Right renal pelvis (tissue), 4 donors: ENCODE data around the gene LMNB1. TPM values are rescaled to one million over a fixed set of nuclear protein-coding genes. Genes with fewer than 3 reads are reported as not detected.
A peak's percentile ranks its signal among the peaks of the same experiment; 100 is the strongest.
"Not testable (repeated sequence)": the region's sequence is repeated elsewhere in the genome, so short reads cannot be mapped to it uniquely, and the experiment has no call there.

ENCODE experiments used
- DNase-seq, 4 donors: peaks; one replicate each; pipeline ENCODE4 v3.0.0-alpha.2; 2013; ENCODE audit warnings: low read depth in 4 of 4, low spot score in 3 of 4, missing footprints in 1 of 4
- polyA plus RNA-seq, 4 donors: library from polyadenylated mRNA; unstranded; fragments of 120-200 nt; gene quantifications; one replicate each; pipeline ENCODE4 v1.2.1, GENCODE V29; 2013; ENCODE audit not compliant: insufficient read length in 4 of 4

Gene LMNB1
- polyA plus RNA-seq, 4 donors: 104 to 130 (median 123) TPM

DNA sequence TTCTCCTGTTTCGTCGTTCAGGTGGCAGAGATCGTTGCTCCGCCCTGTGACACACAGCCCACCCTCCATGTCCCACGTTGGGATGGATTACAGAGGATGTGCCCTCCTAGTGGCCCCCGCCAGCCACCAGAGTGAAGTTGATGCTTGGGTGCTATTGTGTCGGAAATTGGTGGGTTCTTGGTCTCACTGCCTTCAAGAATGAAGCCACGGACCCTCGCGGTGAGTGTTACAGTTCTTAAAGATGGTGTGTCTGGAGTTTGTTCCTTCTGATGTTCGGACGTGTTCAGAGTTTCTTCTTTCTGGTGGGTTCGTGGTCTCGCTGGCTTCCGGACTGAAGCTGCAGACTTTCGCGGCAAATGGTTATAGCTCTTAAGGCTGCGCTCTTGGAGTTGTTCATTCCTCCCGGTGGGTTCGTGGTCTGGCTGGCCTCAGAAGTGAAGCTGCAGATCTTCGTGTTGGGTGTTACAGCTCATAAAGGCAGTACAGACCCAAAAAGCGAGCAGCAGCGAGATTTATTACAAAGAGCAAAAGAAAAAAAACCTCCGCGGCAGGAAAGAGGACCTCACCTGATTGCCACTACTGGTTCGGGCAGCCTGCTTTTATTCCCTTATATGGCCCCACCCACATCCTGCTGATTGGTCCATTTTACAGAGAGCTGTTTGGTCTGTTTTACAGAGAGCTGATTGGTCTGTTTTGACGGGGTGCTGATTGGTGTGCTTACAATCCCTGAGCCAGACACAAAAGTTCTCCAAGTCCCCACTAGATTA lies 76.8 kb downstream of the LMNB1 start:
- not testable (repeated sequence) for DNase-seq

- no peak for DNase-seq
Observed at GRCh38 chr5:126854526-126855110, 77.7 kb downstream of the LMNB1 start.

DNA sequence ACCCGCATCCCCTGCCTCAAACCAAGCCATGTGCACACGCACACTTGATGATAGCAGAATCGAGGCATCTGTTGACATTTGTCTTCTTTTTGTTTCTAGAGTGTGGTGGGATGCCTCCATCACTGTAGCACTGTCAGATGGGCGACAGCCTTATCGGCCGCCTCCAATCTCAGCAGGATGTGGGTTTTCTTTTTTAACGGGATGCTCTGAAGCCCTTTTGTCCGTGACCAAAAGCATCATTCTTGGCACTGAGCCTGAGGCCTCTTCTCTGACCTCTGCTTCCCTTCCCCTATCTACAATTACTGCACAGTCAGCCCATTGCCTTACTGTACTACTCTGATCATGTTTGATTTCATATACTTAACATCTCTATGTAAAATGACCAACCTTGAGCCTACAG lies 78.3 kb downstream of the LMNB1 start:
- DNase-seq: no peak

- no peak for DNase-seq
Observed at GRCh38 chr5:126857472-126858410, 80.8 kb downstream of the LMNB1 start.

DNA sequence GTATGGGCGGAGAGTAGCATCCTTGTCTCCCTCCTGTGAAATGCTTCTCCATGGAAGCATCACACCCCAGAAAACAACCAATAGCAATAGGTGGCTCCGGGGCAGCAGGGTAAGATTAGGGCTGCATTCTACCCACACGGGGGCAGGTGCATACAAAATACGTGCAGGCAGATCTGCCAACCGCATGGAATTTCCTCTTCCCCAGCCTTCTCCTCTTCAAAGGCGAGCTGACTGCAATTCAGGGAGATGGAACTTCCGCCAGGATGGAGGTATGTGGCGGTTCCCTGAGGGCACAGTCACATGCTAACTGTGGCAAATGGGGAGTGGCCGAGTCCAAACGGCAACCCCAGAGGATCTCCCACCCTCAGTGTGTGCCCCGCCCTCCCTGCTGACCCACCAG lies 81.5 kb downstream of the LMNB1 start:
- DNase-seq: no peak

DNA sequence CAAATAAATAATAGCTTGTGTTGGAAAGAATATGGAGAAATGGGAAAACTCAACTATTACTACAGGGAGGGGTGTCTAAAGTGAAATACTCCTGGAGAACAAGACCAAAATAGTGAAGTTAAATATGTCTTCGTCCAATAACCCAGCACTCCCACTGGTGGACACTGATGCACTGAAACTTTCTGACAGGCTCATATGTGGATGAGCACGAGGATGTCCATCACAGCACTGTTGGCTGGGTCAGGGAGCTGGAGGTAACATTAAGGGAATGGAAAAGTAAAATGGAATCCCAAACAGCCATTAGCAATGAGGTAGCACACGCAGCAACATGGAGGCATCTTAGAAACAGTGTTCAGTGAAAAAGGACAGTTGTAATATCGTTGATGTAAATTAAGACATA lies 86.5 kb downstream of the LMNB1 start:
- DNase-seq: no peak

- DNase-seq: no peak
Observed at GRCh38 chr5:126864042-126864688, 87.2 kb downstream of the LMNB1 start.

- no peak for DNase-seq
Observed at GRCh38 chr5:126865299-126865698, 88.4 kb downstream of the LMNB1 start.

GRCh38 chr5:126866851-126867636 lies 90.1 kb downstream of the LMNB1 start:
- DNase-seq: no peak

DNA sequence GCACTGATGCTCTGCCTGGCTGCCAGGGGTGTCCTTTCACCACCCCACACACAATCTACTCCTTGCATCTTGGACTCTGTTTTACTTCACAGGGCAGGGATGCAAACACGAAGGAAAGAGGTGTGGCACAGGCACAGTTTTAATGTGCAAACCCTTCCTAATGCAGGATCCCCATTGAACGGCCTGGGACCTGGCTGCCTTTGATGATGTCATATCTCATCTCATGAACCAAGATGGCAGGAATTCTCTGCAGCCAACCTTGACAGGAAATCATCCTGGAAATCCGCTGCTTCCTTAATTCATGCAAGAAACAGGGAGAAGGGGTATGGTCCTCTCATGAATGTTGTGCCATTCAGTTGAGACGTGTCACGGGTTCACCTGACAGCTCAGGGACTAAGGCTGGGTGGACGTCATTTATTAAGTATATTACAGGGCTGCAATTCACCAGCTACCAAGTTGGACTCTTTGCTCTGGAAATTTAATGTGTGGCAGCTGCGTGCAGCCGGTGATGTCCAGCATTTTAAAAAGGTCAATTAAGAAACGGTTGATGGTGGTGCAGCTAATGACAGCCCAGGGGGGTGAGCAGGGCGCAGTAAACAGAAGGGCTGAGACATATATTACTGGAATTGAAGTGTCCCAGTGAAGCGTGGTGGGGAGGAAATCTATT lies 91.5 kb downstream of the LMNB1 start:
- peak in 3 of 4 donors; percentile 31 to 53 (median 39) for DNase-seq

- DNase-seq: peak in 2 of 4 donors; percentile 33 to 44
Observed at GRCh38 chr5:126869005-126869451, 92.1 kb downstream of the LMNB1 start.

GRCh38 chr5:126871441-126871840 lies 94.5 kb downstream of the LMNB1 start:
- no peak for DNase-seq

DNA sequence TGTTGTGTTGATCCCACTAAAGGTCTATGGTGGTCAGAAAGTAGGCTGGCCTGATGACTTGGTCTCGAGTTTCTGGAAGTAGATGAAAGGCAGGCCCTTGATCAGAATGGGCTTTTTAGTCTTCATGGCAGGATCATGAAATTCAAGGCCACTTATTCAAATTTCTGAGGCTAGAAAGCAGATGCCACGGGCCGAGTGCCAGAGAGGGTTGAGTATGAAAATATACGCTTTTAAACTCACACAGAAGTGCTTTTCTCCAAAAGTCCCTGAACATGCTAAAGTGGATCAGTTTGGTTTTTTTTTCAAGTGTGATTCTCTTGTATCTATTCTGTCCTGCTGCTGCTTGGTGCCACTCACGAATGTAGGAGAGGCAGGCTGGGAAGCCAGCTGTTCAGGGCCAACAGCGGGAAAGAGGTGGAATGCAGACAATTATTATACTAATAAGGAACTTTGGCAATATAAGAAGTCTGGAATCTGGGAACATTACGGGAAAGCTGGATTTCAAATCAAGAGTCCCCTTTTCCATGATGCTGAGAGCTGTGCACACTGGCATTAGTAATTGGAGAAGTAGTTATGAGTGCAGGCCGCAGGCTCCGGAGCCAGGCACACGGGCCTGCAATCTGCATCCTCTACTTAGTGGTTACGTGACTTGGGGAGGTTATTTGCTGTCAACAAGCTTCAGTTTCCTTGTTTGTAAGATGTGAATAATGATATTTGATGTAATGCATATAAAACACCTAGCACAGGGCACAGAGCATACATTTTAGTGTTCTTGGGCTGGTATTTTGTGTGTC lies 95.8 kb downstream of the LMNB1 start:
- no peak for DNase-seq

GRCh38 chr5:126875303-126875785 lies 98.4 kb downstream of the LMNB1 start:
- DNase-seq: peak in 2 of 4 donors; percentile 39 to 53

DNA sequence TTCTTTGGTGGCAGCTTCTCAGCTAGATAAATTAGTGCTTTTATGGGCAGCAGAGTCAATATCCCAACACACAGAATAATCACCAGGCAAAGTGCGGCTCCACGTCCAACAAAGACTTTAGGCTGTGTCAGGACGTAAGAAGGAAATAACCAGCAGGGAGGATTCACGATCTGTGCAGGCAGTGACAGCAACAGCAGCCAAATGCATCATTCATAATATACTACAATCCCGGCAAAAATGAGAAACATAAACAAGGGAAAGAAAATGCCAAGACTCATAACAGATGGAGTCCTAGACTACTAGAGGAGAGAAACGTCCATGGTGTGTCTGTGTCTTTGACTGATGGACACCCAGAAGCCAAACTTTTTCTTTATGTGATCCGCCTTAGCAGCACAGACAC lies 100.7 kb downstream of the LMNB1 start:
- no peak for DNase-seq

DNA sequence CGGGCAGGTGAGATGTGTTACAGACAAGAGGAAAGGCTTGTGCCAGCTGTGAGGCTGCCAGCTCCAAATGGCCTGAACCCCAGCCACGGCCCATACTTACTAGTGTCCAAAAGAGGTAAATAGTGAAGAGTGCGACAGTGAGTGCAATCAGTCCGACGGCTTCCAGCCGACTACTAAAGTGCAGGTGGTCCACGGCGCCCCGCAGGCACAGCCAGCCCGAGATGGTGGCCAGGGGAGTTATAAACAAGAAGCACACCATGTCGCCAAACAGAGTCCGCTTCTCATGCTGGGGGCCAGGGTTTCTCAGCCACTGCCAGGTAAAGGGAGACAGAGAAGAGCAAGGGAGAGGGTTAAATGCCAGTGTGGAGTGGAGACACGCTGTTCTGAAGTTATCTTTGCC lies 101.1 kb downstream of the LMNB1 start:
- no peak for DNase-seq

GRCh38 chr5:126878634-126879033 lies 101.7 kb downstream of the LMNB1 start:
- DNase-seq: no peak

GRCh38 chr5:126881821-126882600 lies 105.1 kb downstream of the LMNB1 start:
- no peak for DNase-seq
